GM23338 (cell line): Measurements from ENCODE around the gene GTF2A1. TPM values are rescaled to one million over a fixed set of nuclear protein-coding genes. Genes with fewer than 3 reads are reported as not detected.

Experiments used
- ATAC-seq: fragments of 200-7000 bp; cut with Tn5 transposase; 3 replicates; pipeline ENCODE4 v1.9.1; 2020
- DNase-seq: peaks from one replicate; pipeline ENCODE4 v3.0.0-alpha.2; 2015; ENCODE audit warnings: low spot score
- H2AFZ ChIP-seq: fragments of 200-600 bp; sonication (generic); 2 replicates; pipeline ENCODE4 v1.8.0; 2016; ENCODE audit warnings: antibody characterized with exemption, mild to moderate bottlenecking, moderate library complexity
- H3F3A ChIP-seq: fragments of 200-600 bp; sonication (generic); replicated peaks from 2 replicates; pipeline ENCODE4 v1.8.0; 2017; ENCODE audit warnings: antibody characterized with exemption, mixed run types, low read depth
- H3K27ac ChIP-seq: fragments of 200-600 bp; sonication (generic); 2 replicates; pipeline ENCODE4 v1.6.1; 2016; ENCODE audit warnings: low read depth
- H3K27me3 ChIP-seq: fragments of 200-600 bp; sonication (generic); 2 replicates; pipeline ENCODE4 v1.8.0; 2016; ENCODE audit warnings: mild to moderate bottlenecking, mixed run types, moderate library complexity; ENCODE audit not compliant: insufficient read depth
- H3K36me3 ChIP-seq: fragments of 200-600 bp; sonication (generic); 2 replicates; pipeline ENCODE4 v1.8.0; 2016; ENCODE audit warnings: mild to moderate bottlenecking; ENCODE audit not compliant: insufficient read depth
- H3K4me1 ChIP-seq: fragments of 200-600 bp; sonication (generic); 2 replicates; pipeline ENCODE4 v1.8.0; 2016; ENCODE audit warnings: mild to moderate bottlenecking, moderate library complexity; ENCODE audit not compliant: insufficient read depth
- H3K4me2 ChIP-seq: fragments of 200-600 bp; sonication (generic); 2 replicates; pipeline ENCODE4 v1.7.1; 2017; ENCODE audit warnings: mixed run types
- H3K4me3 ChIP-seq: fragments of 200-600 bp; sonication (generic); 2 replicates; pipeline ENCODE4 v1.6.1; 2016; ENCODE audit warnings: mixed run types
- H3K79me2 ChIP-seq: fragments of 200-600 bp; sonication (generic); replicated peaks from 2 replicates; pipeline ENCODE4 v1.8.0; 2017; ENCODE audit warnings: mild to moderate bottlenecking; ENCODE audit not compliant: insufficient read depth
- H3K9me2 ChIP-seq: fragments of 200-600 bp; sonication (generic); 2 replicates; pipeline ENCODE4 v1.8.0; 2017; ENCODE audit not compliant: insufficient read depth
- H4K20me1 ChIP-seq: fragments of 200-600 bp; sonication (generic); replicated peaks from 2 replicates; pipeline ENCODE4 v1.8.0; 2017; ENCODE audit warnings: mild to moderate bottlenecking; ENCODE audit not compliant: insufficient read depth
- H3K27ac Mint-ChIP-seq: 2 replicates; pipeline ENCODE4 v1.8.0; 2020; ENCODE audit warnings: inconsistent platforms, mild to moderate bottlenecking, moderate library complexity, mixed read lengths
- H3K27me3 Mint-ChIP-seq: 3 replicates; pipeline ENCODE4 v1.8.0; 2022; ENCODE audit warnings: low read depth, mild to moderate bottlenecking, moderate library complexity, mixed read lengths, inconsistent platforms; ENCODE audit not compliant: insufficient read depth, poor library complexity
- H3K36me3 Mint-ChIP-seq: 3 replicates; pipeline ENCODE4 v1.8.0; 2021; ENCODE audit warnings: low read depth, mild to moderate bottlenecking, inconsistent platforms, moderate library complexity, mixed read lengths
- H3K4me1 Mint-ChIP-seq: 3 replicates; pipeline ENCODE4 v1.8.0; 2020; ENCODE audit warnings: mild to moderate bottlenecking, inconsistent platforms, mixed read lengths
- H3K4me3 Mint-ChIP-seq: 3 replicates; pipeline ENCODE4 v1.8.0; 2021; ENCODE audit warnings: moderate library complexity, mild to moderate bottlenecking, inconsistent platforms, mixed read lengths
- H3K9me3 Mint-ChIP-seq: 3 replicates; pipeline ENCODE4 v1.8.0; 2020; ENCODE audit warnings: moderate library complexity, mild to moderate bottlenecking, inconsistent platforms, mixed read lengths
- CREB1 ChIP-seq: fragments of 250-450 bp; sonication (Bioruptor Pico); IDR thresholded peaks from 2 replicates; pipeline ENCODE4 v1.5.0; 2020; ENCODE audit warnings: low read depth, mild to moderate bottlenecking, moderate library complexity
- ETS1 ChIP-seq: IDR thresholded peaks from 2 replicates; pipeline ENCODE4 v1.6.1; 2016; ENCODE audit warnings: antibody characterized with exemption
- EZH2 ChIP-seq: fragments of 200-600 bp; sonication (generic); IDR thresholded peaks from one replicate; pipeline ENCODE4 v1.8.0; 2017; ENCODE audit warnings: antibody characterized with exemption, mild to moderate bottlenecking, low read depth; ENCODE audit not compliant: unreplicated experiment
- EZH2phosphoT487 ChIP-seq: fragments of 200-600 bp; sonication (generic); IDR thresholded peaks from one replicate; pipeline ENCODE4 v1.8.1; 2018; ENCODE audit warnings: antibody characterized with exemption; ENCODE audit not compliant: unreplicated experiment
- JUNB ChIP-seq: IDR thresholded peaks from one replicate; pipeline ENCODE4 v1.6.1; 2016; ENCODE audit warnings: antibody characterized with exemption; ENCODE audit not compliant: unreplicated experiment
- NANOG ChIP-seq: IDR thresholded peaks from 2 replicates; pipeline ENCODE4 v1.6.1; 2016; ENCODE audit warnings: antibody characterized with exemption, borderline replicate concordance
- POLR2AphosphoS5 ChIP-seq: IDR thresholded peaks from 2 replicates; pipeline ENCODE4 v1.6.1; 2016; ENCODE audit warnings: antibody characterized with exemption, low read depth
- STAT1 ChIP-seq: IDR thresholded peaks from one replicate; pipeline ENCODE4 v1.6.1; 2016; ENCODE audit warnings: antibody characterized with exemption; ENCODE audit not compliant: unreplicated experiment
- ZNF114 ChIP-seq: fragments of 250-450 bp; sonication (Bioruptor Pico); IDR thresholded peaks from 2 replicates; pipeline ENCODE4 v1.5.0; 2020; ENCODE audit warnings: mild to moderate bottlenecking, moderate library complexity
- ZNF331 ChIP-seq: fragments of 250-450 bp; sonication (Bioruptor Pico); IDR thresholded peaks from 2 replicates; pipeline ENCODE4 v1.5.0; 2020; ENCODE audit warnings: low read depth, mild to moderate bottlenecking, moderate library complexity
- long read RNA-seq: library from polyadenylated mRNA; unstranded; transcript quantifications from one replicate; pipeline ENCODE4 v2.0.0, GENCODE V29; 2020; ENCODE audit not compliant: unreplicated experiment
- polyA plus RNA-seq: library from polyadenylated mRNA; unstranded; fragments of >200 nt; fragmentation: Nextera tagmentation; extraction: Ambion mirVana; gene quantifications from 2 replicates; pipeline ENCODE4 v1.2.1, GENCODE V29; 2016
- total RNA-seq: library from RNA; depleted of rRNA; stranded (reverse); fragments of >200 nt; shearing (Covaris generic); gene quantifications from 2 replicates; pipeline ENCODE4 v1.2.3, GENCODE V29; 2014; rRNA removed
- TF ChIP-seq, protein P1 (sequence below), 2 experiments: fragments of 200-600 bp in 1 of 2; sonication (generic) in 1 of 2; conservative IDR thresholded peaks; 2 replicates each; pipeline versions ENCODE4 v1.5.1 to v1.6.1; 2016 to 2017; ENCODE audit warnings: antibody characterized with exemption in 2 of 2, low read depth in 2 of 2, mild to moderate bottlenecking in 2 of 2, moderate library complexity in 1 of 2
- TF ChIP-seq, protein P2 (sequence below): IDR thresholded peaks from one replicate; pipeline ENCODE4 v1.6.1; 2018; ENCODE audit warnings: antibody characterized with exemption; ENCODE audit not compliant: unreplicated experiment

Gene GTF2A1
- total RNA-seq (38.3 and 50.6 TPM in 2 replicates), polyA plus RNA-seq (12.0 and 12.1 TPM in 2 replicates)
- long read RNA-seq, full-length matches to known transcripts, result 2 of 5 reads
- long read RNA-seq, partial matches to known transcripts, result 3 of 5 reads
- long read RNA-seq, other reads (novel, unspliced or antisense), result 0 of 5 reads

DNA sequence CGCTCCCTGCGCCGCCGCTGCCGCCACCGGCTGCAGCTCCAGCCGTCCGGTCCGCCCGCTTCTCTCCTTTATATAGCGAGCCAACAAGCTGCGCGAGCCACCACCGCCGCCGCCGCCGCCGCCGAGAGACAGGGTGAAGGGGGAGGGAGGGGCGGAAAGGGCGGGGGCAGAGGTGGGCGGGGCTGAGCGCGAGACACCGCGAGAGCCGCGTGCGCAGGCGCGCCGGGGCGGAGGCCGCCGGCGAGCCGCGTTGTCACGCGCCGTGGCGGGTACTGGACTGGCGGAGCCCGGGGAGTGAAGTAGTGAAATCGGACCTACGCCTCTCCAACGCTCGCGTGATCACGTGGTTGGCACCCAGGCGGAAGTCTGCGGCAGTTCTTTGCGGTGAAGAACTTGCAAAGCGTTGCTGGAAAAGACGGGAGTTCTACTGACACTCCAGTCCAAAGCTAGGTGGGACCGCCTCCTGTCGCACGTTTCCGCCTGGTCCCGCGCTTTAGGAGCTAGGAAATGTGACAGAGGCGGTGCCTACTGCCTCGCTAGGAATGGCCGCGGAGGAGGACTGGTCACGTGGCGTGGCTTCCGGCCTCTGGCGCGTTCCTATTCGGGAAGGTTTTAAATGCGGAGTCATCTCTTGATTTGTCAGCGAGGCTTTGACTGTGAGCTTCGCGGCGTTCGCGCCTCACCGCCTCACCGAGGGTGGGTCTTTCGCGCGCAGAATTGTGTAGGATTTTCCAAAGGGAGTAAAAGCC is at the start of gene GTF2A1:
GTF2A1 (minus strand) TSS at position 130 of the 749 bp plus-strand sequence. CDS start 441 bp downstream, outside the sequence.
- Histone ChIP-seq H3K27me3 (no peaks in the 10 kb centered on the region), H3K79me2 (peaks cover 41% of the 10 kb centered on the region), H4K20me1 (no peaks in the 10 kb centered on the region), H3F3A (peaks cover 6% of the 10 kb centered on the region; the same call in 1 of the 2 replicates), H3K4me1 (peaks cover 31% of the 10 kb centered on the region), H3K4me2 (peak within 1 kb of the TSS; percentile 80), H2AFZ (peak within 1 kb of the TSS; percentile 54), H3K9me2 (no peaks in the 10 kb centered on the region), H3K4me3 (peak within 1 kb of the TSS; percentile 84), H3K27ac (peak within 1 kb of the TSS; percentile 99), H3K36me3 (no peaks in the 10 kb centered on the region)
- Mint-ChIP-seq H3K9me3 (peaks cover 11% of the 10 kb centered on the region; the same call in 2 of the 3 replicates), H3K36me3 (peaks cover 16% of the 10 kb centered on the region), H3K27me3 (peaks cover 22% of the 10 kb centered on the region), H3K4me3 (peak within 1 kb of the TSS; percentile 97), H3K4me1 (peaks cover 23% of the 10 kb centered on the region), H3K27ac (peak within 1 kb of the TSS; percentile 100)
- peak; percentile 97 for DNase-seq
- TF ChIP-seq ETS1 (peak; percentile 86), POLR2AphosphoS5 (peak; percentile 89), JUNB (no peak), NANOG (no peak), EZH2 (no peak), CREB1 (CRISPR knock-in tag) (peak; percentile 60), ZNF114 (CRISPR knock-in tag) (no peak), EZH2phosphoT487 (no peak), ZNF331 (CRISPR knock-in tag) (no peak), STAT1 (no peak)
- TF ChIP-seq, protein P1, sequence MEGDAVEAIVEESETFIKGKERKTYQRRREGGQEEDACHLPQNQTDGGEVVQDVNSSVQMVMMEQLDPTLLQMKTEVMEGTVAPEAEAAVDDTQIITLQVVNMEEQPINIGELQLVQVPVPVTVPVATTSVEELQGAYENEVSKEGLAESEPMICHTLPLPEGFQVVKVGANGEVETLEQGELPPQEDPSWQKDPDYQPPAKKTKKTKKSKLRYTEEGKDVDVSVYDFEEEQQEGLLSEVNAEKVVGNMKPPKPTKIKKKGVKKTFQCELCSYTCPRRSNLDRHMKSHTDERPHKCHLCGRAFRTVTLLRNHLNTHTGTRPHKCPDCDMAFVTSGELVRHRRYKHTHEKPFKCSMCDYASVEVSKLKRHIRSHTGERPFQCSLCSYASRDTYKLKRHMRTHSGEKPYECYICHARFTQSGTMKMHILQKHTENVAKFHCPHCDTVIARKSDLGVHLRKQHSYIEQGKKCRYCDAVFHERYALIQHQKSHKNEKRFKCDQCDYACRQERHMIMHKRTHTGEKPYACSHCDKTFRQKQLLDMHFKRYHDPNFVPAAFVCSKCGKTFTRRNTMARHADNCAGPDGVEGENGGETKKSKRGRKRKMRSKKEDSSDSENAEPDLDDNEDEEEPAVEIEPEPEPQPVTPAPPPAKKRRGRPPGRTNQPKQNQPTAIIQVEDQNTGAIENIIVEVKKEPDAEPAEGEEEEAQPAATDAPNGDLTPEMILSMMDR (conservative IDR thresholded peaks at IDR 0.05; ENCODE audit: low read depth in 2 of 2), result no peak
- peak; percentile 81 for ATAC-seq

GRCh38 chr14:81269979-81270375 is 49.2 kb upstream of the GTF2A1 start:
- Mint-ChIP-seq H3K27ac (no peak overlapping the region; the same call in 1 of the 2 replicates), H3K9me3 (no peaks in the 10 kb centered on the region), H3K36me3 (peaks cover 7% of the 10 kb centered on the region; the same call in 1 of the 3 replicates), H3K27me3 (peaks cover 2% of the 10 kb centered on the region), H3K4me1 (peaks cover 19% of the 10 kb centered on the region), H3K4me3 (no peak overlapping the region)
- H3K4me3 ChIP-seq, result no peak overlapping the region
- H2AFZ ChIP-seq, result no peak overlapping the region
- H3K4me2 ChIP-seq, result no peak overlapping the region
- no peak overlapping the region for H3K27ac ChIP-seq
- no peak for DNase-seq
- no peak for ATAC-seq
- H3K36me3 ChIP-seq, result no peaks in the 10 kb centered on the region
- no peaks in the 10 kb centered on the region for H3K9me2 ChIP-seq
- H4K20me1 ChIP-seq, result no peaks in the 10 kb centered on the region
- H3K4me1 ChIP-seq, result peaks cover 5% of the 10 kb centered on the region; the same call in 1 of the 2 replicates
- no peaks in the 10 kb centered on the region for H3K27me3 ChIP-seq
- H3F3A ChIP-seq, result no peaks in the 10 kb centered on the region
- H3K79me2 ChIP-seq, result no peaks in the 10 kb centered on the region
- TF ChIP-seq, protein P1 (conservative IDR thresholded peaks at IDR 0.05; ENCODE audit: low read depth in 2 of 2), result no peak
- TF ChIP-seq, protein P2, sequence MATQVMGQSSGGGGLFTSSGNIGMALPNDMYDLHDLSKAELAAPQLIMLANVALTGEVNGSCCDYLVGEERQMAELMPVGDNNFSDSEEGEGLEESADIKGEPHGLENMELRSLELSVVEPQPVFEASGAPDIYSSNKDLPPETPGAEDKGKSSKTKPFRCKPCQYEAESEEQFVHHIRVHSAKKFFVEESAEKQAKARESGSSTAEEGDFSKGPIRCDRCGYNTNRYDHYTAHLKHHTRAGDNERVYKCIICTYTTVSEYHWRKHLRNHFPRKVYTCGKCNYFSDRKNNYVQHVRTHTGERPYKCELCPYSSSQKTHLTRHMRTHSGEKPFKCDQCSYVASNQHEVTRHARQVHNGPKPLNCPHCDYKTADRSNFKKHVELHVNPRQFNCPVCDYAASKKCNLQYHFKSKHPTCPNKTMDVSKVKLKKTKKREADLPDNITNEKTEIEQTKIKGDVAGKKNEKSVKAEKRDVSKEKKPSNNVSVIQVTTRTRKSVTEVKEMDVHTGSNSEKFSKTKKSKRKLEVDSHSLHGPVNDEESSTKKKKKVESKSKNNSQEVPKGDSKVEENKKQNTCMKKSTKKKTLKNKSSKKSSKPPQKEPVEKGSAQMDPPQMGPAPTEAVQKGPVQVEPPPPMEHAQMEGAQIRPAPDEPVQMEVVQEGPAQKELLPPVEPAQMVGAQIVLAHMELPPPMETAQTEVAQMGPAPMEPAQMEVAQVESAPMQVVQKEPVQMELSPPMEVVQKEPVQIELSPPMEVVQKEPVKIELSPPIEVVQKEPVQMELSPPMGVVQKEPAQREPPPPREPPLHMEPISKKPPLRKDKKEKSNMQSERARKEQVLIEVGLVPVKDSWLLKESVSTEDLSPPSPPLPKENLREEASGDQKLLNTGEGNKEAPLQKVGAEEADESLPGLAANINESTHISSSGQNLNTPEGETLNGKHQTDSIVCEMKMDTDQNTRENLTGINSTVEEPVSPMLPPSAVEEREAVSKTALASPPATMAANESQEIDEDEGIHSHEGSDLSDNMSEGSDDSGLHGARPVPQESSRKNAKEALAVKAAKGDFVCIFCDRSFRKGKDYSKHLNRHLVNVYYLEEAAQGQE, result no peak
- TF ChIP-seq EZH2phosphoT487, result no peak
- no peak for TF ChIP-seq POLR2AphosphoS5
- no peak for TF ChIP-seq NANOG
- TF ChIP-seq JUNB, result no peak
- no peak for TF ChIP-seq ZNF331 (CRISPR knock-in tag)
- no peak for TF ChIP-seq CREB1 (CRISPR knock-in tag)
